Measurements from ENCODE around the gene HOXB4. TPM values are rescaled to one million over a fixed set of nuclear protein-coding genes. Genes with fewer than 3 reads are reported as not detected.
A peak's percentile ranks its signal among the peaks of the same experiment; 100 is the strongest.

Gene HOXB4
- total RNA-seq, 1 donor from 2014 or later = 0.25 TPM

- Histone ChIP-seq H3K4me1 (peaks cover 21% of the 10 kb centered on the region), H3K4me3 (no peak overlapping the region), H3K27ac (replicated peaks) (no peak overlapping the region), H3K27me3 (ENCODE audit: low read depth) (peaks cover 100% of the 10 kb centered on the region), H3K9me3 (replicated peaks) (no peaks in the 10 kb centered on the region), H3K36me3 (no peaks in the 10 kb centered on the region)
- intact Hi-C loops (cut with micrococcal nuclease) = no loop called here
- no peak for TF ChIP-seq CTCF (IDR thresholded peaks at IDR 0.05; ENCODE audit: borderline replicate concordance)
- DNase-seq = no peak
Measured at GRCh38 chr17:48583708-48584222, 5.6 kb upstream of the HOXB4 start.

GRCh38 chr17:48582750-48583069, 4.6 kb upstream of the HOXB4 start:
- Histone ChIP-seq H3K4me3 (peak overlapping the region; percentile 58), H3K27me3 (ENCODE audit: low read depth) (peaks cover 100% of the 10 kb centered on the region), H3K9me3 (replicated peaks) (no peaks in the 10 kb centered on the region), H3K27ac (replicated peaks) (peak overlapping the region; percentile 67), H3K36me3 (no peaks in the 10 kb centered on the region), H3K4me1 (peaks cover 26% of the 10 kb centered on the region)
- no peak for DNase-seq
- no peak for TF ChIP-seq CTCF (IDR thresholded peaks at IDR 0.05; ENCODE audit: borderline replicate concordance)
- intact Hi-C loops (cut with micrococcal nuclease) = no loop called here

GRCh38 chr17:48579760-48580554, 1.8 kb upstream of the HOXB4 start:
- Histone ChIP-seq H3K36me3 (no peaks in the 10 kb centered on the region), H3K4me3 (peak overlapping the region; percentile 58), H3K9me3 (replicated peaks) (no peaks in the 10 kb centered on the region), H3K27ac (replicated peaks) (peak overlapping the region; percentile 71), H3K4me1 (peaks cover 29% of the 10 kb centered on the region), H3K27me3 (ENCODE audit: low read depth) (peaks cover 100% of the 10 kb centered on the region)
- intact Hi-C loops (cut with micrococcal nuclease) = no loop called here
- no peak for TF ChIP-seq CTCF (IDR thresholded peaks at IDR 0.05; ENCODE audit: borderline replicate concordance)
- no peak for DNase-seq

GRCh38 chr17:48579471-48579759, 1.3 kb upstream of the HOXB4 start:
- Histone ChIP-seq H3K9me3 (replicated peaks) (no peaks in the 10 kb centered on the region), H3K36me3 (no peaks in the 10 kb centered on the region), H3K27ac (replicated peaks) (peak overlapping the region; percentile 71), H3K4me3 (no peak overlapping the region), H3K4me1 (peaks cover 26% of the 10 kb centered on the region), H3K27me3 (ENCODE audit: low read depth) (peaks cover 100% of the 10 kb centered on the region)
- intact Hi-C loops (cut with micrococcal nuclease) = no loop called here
- DNase-seq = no peak
- TF ChIP-seq CTCF (IDR thresholded peaks at IDR 0.05; ENCODE audit: borderline replicate concordance) = no peak

GRCh38 chr17:48578616-48579470, 693 bp upstream of the HOXB4 start:
- Histone ChIP-seq H3K27me3 (ENCODE audit: low read depth) (peaks cover 100% of the 10 kb centered on the region), H3K9me3 (replicated peaks) (no peaks in the 10 kb centered on the region), H3K4me3 (peak overlapping the region; percentile 62), H3K36me3 (no peaks in the 10 kb centered on the region), H3K4me1 (peaks cover 26% of the 10 kb centered on the region), H3K27ac (replicated peaks) (peak overlapping the region; percentile 71)
- no peak for TF ChIP-seq CTCF (IDR thresholded peaks at IDR 0.05; ENCODE audit: borderline replicate concordance)
- intact Hi-C loops (cut with micrococcal nuclease) = no loop called here
- DNase-seq = no peak
